GM18870 (cell line): Measurements from ENCODE around the gene BFSP2.
"Not testable (repeated sequence)": the region's sequence is repeated elsewhere in the genome, so short reads cannot be mapped to it uniquely, and the experiment has no call there.

Experiments used
- ATAC-seq: cut with Tn5 transposase; IDR thresholded peaks from one replicate; pipeline ENCODE4 v1.9.1; 2021; ENCODE audit warnings: moderate library complexity; ENCODE audit not compliant: unreplicated experiment

The BFSP2 gene

DNA sequence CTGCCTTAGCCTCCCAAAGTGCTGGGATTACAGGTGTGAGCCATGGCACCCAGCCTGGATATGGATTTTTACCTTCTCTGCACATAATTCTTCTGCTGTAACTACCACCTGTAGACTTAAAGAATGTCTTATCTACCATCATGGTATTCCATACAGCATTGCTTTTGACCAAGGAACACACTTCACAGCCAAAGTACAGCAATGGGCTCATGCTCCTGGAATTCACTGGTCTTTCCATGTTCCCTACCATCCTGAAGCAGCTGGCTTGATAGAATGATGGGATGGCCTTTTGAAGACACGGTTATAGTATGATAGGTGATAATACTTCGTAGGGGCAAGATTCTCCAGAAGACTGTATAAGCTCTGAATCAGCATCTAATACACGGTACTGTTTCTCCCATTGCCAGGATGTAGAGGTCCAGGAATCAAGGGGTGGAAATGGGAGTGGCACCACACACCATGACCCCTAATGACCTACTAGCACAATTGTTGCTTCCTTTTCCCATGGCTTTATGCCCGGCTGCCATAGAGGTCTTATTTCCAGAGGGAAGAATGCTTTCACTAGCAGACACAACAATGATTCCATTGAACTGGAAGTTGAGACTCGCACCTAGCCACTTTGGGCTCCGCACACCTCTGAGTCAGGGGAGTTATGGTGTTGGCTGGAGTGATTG lies 112.7 kb downstream of the BFSP2 start:
- ATAC-seq = no peak

DNA sequence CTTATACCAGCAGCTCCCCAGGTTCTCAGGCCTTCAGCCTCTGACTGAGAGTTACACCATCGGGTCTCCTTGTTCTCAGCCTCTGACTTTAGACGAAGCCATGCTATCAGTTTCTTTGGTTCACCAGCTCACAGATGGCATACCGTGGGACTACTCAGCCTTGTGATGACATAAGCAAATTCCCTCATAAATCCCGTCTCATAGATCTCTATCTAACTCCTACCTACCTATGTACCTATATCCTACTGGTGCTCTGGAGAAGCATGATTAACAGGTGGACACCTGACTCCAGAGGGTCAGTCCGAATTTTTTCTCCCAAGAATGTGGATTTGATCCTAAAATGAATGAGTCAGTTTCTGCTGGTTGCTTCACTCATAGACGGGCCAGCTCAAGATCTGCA lies 114.6 kb downstream of the BFSP2 start:
- ATAC-seq = no peak

DNA sequence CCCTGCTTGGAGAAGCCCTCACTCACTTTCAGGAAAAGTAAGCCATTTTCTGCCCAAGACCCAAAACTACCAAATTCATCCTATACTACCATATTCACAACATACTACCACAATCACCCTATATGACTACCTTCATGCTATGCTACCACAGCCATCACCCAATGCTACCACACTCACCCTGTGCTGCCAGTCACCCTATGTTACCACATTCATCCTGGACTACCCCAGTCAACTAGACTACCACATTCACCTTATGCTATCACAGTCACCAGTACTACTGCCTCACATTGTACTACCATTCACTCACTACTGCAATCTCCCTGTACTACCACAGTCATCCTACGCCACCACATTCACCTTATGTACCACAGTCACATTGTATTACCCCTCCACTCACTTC lies 115.3 kb downstream of the BFSP2 start:
- ATAC-seq = no peak

DNA sequence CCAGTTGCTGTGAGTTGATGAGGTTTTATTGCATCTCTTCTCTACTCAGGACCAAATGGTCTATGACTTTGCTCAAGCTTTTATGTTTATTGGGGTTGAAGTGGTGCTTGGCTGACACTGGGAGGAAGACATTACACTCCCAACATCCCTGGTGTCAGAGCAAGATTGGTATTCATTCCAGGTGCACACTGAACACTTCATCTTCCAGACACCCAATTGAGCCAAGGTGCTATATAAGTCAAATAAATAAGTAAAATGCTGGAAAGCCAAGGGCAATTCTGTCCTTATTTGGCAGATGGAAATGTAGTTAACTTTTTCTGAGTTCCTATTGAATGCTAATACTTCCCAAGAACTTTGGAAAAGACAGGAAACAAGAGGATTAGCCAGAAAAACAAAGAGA lies 120.4 kb downstream of the BFSP2 start:
- ATAC-seq = no peak

DNA sequence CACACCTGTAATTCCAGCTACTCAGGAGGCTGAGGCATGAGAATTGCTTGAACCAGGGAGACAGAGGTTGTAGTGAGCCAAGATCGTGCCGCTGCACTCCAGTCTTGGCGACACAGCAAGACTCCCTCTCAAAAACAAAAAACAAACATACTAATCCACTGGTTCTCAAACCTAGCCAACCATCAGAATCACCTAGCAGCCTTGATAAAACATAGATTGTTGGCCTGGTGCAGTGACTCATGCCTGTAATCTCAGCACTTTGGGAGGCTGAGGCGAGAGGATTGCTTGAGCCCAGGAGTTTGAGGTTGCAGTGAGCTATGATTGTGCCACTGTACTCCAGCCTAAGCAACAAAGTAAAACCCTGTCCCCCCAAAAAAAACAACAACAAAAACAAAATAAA lies 121.1 kb downstream of the BFSP2 start:
- ATAC-seq = not testable (repeated sequence)

DNA sequence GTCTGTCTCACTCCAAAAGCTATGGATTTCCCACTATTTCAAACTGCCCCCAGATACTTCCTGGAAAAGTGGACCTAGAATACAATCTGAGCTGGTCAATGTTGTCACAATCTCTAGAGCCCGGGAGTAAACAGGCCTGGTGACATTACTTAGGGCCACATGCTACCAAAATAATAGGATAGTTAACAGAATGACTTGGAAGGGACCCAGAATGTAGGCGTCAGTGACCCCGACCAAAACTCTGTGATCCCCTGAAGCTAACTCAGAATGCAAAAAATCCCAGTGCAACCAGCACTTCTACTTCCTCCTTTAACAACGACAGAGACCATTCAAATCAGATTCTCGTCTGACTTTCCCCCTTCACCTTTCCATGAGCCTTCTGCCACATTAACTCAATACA lies 122.1 kb downstream of the BFSP2 start:
- ATAC-seq = no peak

DNA sequence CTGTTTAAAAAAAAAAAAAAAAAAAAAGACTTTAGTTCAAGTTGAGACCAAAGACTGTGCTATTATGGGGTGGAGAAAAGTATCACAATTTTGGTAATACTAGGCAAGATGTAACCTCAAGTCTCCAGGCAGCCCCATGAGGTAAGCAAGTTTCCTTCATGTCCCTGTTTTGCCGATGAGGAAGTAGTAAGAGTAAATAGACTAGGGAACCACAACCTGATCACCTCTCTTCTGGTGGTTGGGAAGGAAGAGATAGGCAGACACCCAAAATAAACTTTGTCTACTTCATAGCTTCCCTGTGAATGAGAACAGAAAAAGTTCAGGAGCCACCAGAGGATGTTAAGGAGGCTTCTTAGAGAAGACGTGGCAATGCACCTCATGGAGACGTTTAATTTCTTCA lies 123.9 kb downstream of the BFSP2 start:
- not testable (repeated sequence) for ATAC-seq
